HG02678 (cell line): ENCODE measurements around the gene CAB39.
"Not testable (repeated sequence)": the region's sequence is repeated elsewhere in the genome, so short reads cannot be mapped to it uniquely, and the experiment has no call there.

Experiments used
- ATAC-seq: cut with Tn5 transposase; IDR thresholded peaks from one replicate; pipeline ENCODE4 v1.9.1; 2021; ENCODE audit warnings: mild to moderate bottlenecking, moderate library complexity; ENCODE audit not compliant: unreplicated experiment

CAB39 gene

GRCh38 chr2:230682546-230682945 lies 30.1 kb upstream of the CAB39 start:
- no peak for ATAC-seq

GRCh38 chr2:230684270-230685168 lies 28.1 kb upstream of the CAB39 start:
- ATAC-seq = no peak

- no peak for ATAC-seq
Observed at GRCh38 chr2:230685178-230685577, 27.5 kb upstream of the CAB39 start.

- no peak for ATAC-seq
Observed at GRCh38 chr2:230687498-230687897, 25.1 kb upstream of the CAB39 start.

DNA sequence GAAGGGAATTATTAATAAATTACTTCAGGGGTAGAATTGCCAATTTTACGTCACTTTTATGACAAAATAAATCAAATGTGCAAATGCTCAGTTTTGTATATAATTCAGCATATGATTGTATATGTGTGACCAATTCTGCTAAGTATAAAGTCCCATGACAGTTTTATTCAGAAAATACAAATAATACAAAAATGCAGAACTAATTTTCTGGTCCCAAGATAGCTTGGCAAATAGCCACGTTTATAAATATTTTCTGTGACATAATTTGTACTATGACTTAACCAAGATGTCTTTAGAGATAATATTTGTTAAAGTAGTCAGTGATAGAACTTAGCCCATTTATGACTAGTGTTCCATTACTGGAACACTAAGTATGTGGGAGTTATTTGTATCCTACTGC lies 24.2 kb upstream of the CAB39 start:
- no peak for ATAC-seq

DNA sequence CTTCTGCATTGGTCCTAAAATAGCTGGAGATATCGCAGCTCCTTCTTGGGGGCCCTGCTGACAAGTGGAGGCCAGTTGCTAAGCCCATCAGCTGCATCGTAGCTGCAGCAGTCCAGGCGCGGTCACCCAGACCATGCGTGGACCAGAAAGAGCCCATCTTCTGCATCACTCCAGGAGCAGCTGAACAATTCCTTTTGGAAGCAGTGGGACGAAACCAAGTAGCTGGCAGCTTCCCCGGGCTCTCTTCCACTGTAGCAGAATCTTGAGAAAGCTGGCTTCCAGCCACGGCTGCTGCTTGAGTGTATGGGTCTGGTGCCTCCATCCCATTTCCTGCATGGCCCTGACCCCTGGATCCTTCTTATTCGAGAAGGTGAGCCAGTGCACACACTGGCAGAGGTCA lies 22.2 kb upstream of the CAB39 start:
- no peak for ATAC-seq

DNA sequence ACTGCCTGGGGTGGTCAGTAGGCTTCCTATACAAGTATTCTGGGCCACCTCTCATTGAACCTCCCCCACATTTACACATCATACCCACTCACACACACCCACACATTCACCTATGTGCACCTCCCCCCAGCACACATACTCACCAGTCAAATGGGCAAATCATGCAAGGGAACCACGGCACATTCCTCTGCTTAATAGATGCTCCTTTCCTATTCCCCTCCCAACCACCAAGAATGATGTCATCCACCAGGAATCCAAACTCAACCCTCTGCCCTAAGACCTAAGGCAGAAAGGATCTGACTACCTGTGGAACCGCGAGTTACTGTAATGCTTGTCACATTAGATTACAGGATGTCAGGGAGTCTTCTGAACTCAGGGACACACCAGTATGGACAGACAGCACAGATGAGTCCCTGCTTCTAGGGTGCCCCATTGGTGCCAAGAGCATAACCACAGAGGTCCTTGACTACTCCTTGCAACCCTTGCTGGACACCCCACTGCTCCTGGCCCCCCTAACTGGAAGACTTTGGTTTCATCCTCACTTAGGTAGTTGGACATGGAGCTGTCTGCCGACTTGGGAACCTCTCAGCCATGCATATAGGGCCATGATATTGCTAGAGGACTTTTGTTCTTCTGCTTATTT lies 21.5 kb upstream of the CAB39 start:
- ATAC-seq = no peak

DNA sequence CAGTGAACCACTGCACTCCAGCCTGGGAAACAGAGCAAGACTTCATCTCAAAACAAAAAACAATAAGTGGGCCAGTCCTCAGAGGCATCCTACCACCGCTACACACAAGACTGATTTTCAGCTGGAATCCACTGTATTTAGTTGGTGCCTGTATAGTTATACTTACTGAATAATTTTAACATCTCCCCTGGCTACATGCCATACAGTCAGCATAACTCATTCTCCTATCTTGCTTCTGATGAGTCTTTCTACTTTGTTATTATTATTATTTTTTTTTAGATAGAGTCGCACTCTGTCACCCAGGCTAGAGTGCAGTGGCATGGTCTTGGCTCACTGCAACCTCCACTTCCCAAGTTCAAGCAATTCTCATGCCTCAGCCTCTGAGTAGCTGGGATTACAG lies 19.9 kb upstream of the CAB39 start:
- ATAC-seq = no peak

GRCh38 chr2:230693411-230693810 lies 19.2 kb upstream of the CAB39 start:
- no peak for ATAC-seq

DNA sequence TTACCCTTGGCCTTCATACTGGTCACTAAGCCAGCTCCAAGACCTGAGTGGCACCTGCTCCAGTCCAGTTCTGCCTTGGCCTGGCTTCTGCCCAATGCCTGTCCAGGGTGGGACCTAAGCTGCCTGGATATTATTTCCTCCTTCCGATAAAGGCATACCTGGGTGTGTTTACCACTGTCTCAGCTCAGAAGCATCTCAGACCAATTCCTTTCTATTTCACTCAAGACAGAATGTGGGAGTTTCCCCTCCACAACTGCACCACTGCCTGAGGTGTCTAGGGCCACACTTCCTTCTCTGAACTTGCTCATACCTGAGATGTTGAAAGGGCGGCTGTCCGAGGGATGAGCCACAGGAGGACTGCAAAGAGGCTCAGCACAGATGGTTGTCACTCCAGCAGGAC lies 18.4 kb upstream of the CAB39 start:
- no peak for ATAC-seq

DNA sequence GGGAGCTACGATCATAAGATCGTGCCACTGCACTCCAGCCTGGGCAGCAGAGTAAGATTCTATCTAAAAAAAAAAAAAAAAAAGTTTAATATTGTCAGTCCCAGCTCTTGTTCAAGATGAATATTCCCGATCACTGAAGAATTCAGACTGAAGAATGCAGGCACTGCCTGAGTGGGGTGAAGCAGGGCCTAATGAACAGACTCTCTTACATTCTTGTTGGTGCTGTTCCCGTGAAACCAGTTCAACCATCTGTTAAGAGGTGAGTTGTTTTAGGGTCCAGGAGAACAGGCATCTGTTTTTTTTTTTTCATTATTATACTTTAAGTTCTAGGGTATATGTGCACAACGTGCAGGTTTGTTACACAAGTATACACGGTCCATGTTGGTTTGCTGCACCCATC lies 17.1 kb upstream of the CAB39 start:
- no peak for ATAC-seq

- no peak for ATAC-seq
Observed at GRCh38 chr2:230696670-230697069, 16.0 kb upstream of the CAB39 start.

DNA sequence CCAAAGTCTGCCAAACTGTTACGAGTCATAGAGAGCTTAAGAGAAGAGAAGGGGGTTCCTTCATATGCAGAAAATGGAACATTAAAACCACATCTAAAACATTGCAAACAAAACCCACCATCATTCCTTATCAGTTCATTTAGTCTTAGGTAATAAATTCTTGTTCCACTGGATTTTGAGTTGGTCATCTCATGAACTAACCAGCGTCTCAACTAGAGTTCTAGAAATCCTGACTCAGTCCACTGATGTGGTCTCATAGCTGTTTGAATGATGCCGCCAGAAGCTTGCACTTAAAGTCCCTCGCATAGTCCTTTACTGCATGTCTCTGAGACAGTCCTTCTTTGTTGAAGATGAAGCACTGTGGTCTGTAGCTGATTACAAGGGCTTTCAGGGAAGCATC lies 15.0 kb upstream of the CAB39 start:
- ATAC-seq = no peak

GRCh38 chr2:230698753-230699152 lies 13.9 kb upstream of the CAB39 start:
- ATAC-seq = not testable (repeated sequence)

- ATAC-seq = no peak
Observed at GRCh38 chr2:230700447-230700846, 12.2 kb upstream of the CAB39 start.

DNA sequence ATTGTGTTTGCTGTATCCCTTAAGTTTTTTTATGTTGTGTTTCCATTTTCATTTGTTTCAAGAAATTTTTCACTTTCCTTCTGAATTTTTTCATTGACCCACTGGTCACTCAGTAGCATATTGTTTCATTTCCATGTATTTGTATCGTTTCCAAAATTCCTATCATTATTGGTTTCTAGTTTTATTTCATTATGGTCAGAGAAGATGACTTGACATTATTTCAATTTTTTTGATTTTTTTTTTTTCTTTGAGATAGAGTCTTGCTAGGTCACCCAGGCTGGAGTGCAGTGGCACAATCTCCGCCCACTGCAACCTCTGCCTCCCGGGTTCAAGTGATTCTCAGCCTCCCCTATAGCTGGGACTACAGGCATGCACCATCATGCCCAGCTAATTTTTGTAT lies 11.3 kb upstream of the CAB39 start:
- no peak for ATAC-seq

DNA sequence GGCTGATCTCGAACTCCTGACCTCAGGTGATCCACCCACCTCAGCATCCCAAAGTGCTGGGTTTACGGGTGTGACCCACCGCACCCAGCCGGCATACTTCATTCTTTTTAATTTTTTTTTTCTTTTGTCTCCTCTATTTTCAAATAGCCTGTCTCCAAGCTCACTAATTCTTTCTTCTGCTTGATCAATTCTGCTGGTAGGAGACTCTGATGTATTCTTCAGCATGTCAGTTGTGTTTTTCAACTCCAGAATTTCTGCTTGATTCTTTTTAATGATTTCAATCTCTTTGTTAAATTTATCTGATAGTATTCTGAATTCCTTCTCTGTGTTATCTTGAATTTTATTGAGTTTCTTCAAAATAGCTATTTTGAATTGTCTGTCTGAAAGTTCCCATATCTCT lies 10.2 kb upstream of the CAB39 start:
- ATAC-seq = not testable (repeated sequence)

DNA sequence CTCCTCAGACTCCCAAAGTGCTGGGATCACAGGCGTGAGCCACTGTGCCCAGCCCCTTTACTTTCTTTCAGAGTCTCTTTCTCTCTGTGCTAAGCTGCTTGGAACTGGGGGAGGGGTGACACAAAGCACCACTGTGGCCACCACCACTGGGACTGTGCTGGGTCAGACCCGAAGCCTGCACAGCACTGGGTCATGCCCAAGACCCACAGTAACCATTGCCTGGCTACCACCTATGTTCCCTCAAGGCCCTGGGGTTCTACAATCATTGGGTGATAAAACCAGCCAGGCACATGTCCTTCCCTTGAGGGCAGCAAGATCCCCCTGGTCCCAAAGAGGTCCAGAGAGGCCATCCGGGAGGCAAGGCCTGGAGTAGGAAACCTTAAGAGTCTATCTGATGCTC lies 9.1 kb upstream of the CAB39 start:
- ATAC-seq = no peak

- no peak for ATAC-seq
Observed at GRCh38 chr2:230706053-230706521, 6.6 kb upstream of the CAB39 start.

DNA sequence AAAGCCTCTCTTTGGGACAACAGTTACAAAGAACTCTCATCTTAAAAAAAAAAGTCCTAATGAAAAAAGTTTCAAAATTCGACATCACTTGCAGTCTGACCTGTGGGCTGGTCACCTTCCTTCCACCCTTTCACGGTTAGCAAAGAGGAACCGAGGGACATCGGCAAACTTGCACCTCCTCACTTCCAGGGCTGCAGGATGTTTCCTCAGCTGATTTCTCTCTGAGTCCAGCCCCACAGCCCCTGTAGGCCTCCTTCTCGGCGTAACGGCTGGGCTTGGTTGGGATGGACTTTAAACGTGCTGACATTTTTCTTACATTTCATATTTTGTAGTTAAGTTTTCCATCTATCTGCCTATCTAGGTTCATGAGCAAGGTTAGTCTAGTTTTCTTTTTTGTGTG lies 5.7 kb upstream of the CAB39 start:
- no peak for ATAC-seq

DNA sequence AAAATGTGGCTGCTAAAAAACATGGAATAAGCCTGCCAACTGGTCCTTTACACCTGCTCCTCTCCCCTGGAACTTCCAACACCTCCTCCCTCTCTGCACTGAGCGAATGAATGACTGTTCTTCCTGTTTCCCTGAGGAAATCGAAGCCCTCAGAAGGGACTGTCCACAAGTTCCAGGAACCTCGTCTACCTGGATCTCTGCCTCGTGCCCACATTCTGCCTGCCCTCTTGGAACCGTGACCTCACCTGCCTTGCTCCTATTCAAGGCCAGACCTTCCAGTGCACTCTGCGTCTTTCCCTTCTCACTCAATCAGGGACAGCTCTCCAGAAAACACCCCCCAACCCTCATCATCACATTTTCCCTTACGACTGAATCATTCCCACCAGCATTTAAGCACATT lies 4.4 kb upstream of the CAB39 start:
- no peak for ATAC-seq

- ATAC-seq = no peak
Observed at GRCh38 chr2:230711224-230711623, 1.4 kb upstream of the CAB39 start.
